PC-3 (cell line): ENCODE data around the gene ZNF106. TPM values are rescaled to one million over a fixed set of nuclear protein-coding genes. Genes with fewer than 3 reads are reported as not detected.

ENCODE experiments used
- ATAC-seq: fragments of 200-7000 bp; cut with Tn5 transposase; 2 replicates; pipeline ENCODE4 v1.9.1; 2020; ENCODE audit warnings: mild to moderate bottlenecking, moderate library complexity
- BruUV-seq: library from RNA; stranded (reverse); fragments of 400-500 nt; replicated peaks from 2 replicates; lab custom pipeline; 2021; lab: Mats Ljungman, UMichigan
- CTCF ChIA-PET: fragments of 300-600 bp; sonication (Branson Sonifier 250); formaldehyde crosslinking; loops from one replicate; lab custom pipeline; 2022; ENCODE audit warnings: antibody characterized with exemption; lab: Charles Lee
- POLR2A ChIA-PET: fragments of 300-600 bp; sonication (Branson Sonifier 250); formaldehyde crosslinking; loops from one replicate; lab custom pipeline; 2022; ENCODE audit warnings: antibody characterized with exemption; ENCODE audit not compliant: unreplicated experiment; lab: Charles Lee
- DNase-seq: peaks from one replicate; pipeline ENCODE4 v3.0.0-alpha.2; 2015
- H2AFZ ChIP-seq: fragments of 300-600 bp; sonication (generic); 2 replicates; pipeline ENCODE4 v1.6.0; 2016; ENCODE audit warnings: antibody characterized with exemption, low read length
- H3F3A ChIP-seq: fragments of 300-600 bp; sonication (generic); one replicate; pipeline ENCODE4 v1.6.0; 2017; ENCODE audit warnings: antibody characterized with exemption, low read length, control low read depth, mild to moderate bottlenecking; ENCODE audit not compliant: unreplicated experiment
- H3K27ac ChIP-seq: fragments of 300-600 bp; sonication (generic); 2 replicates; pipeline ENCODE4 v1.5.1; 2016; ENCODE audit warnings: mild to moderate bottlenecking, low read length
- H3K27me3 ChIP-seq: fragments of 300-600 bp; sonication (generic); 2 replicates; pipeline ENCODE4 v1.6.1; 2016; ENCODE audit warnings: low read length, mixed read lengths
- H3K36me3 ChIP-seq: fragments of 300-600 bp; sonication (generic); 2 replicates; pipeline ENCODE4 v1.6.1; 2016; ENCODE audit warnings: low read depth, mixed run types, low read length, mixed read lengths
- H3K4me1 ChIP-seq: fragments of 300-600 bp; sonication (generic); 2 replicates; pipeline ENCODE4 v1.5.1; 2016; ENCODE audit warnings: low read length; ENCODE audit not compliant: insufficient read depth
- H3K4me2 ChIP-seq: fragments of 300-600 bp; sonication (generic); 2 replicates; pipeline ENCODE4 v1.6.0; 2016; ENCODE audit warnings: low read length
- H3K4me3 ChIP-seq: fragments of 300-600 bp; sonication (generic); 2 replicates; pipeline ENCODE4 v1.5.1; 2016; ENCODE audit warnings: mild to moderate bottlenecking, low read length, mixed read lengths
- H3K79me2 ChIP-seq: fragments of 300-600 bp; sonication (generic); 2 replicates; pipeline ENCODE4 v1.6.1; 2017; ENCODE audit warnings: low read length, mixed read lengths
- H3K9ac ChIP-seq: fragments of 300-600 bp; sonication (generic); 2 replicates; pipeline ENCODE4 v1.6.0; 2016; ENCODE audit warnings: mild to moderate bottlenecking, low read length
- H3K9me2 ChIP-seq: fragments of 300-600 bp; sonication (generic); replicated peaks from 2 replicates; pipeline ENCODE4 v1.6.1; 2016; ENCODE audit warnings: mixed run types, low read length, mixed read lengths
- H3K9me3 ChIP-seq: fragments of 300-600 bp; sonication (generic); 2 replicates; pipeline ENCODE4 v1.6.1; 2016; ENCODE audit warnings: low read length, mixed read lengths
- H4K20me1 ChIP-seq: fragments of 300-600 bp; sonication (generic); 2 replicates; pipeline ENCODE4 v1.6.1; 2016; ENCODE audit warnings: low read length, mixed read lengths
- EZH2 ChIP-seq: fragments of 300-600 bp; sonication (generic); IDR thresholded peaks from one replicate; pipeline ENCODE4 v1.6.1; 2017; ENCODE audit warnings: antibody characterized with exemption, mild to moderate bottlenecking, low read length; ENCODE audit not compliant: unreplicated experiment
- EZH2phosphoT487 ChIP-seq: fragments of 300-600 bp; sonication (generic); IDR thresholded peaks from 2 replicates; pipeline ENCODE4 v1.6.1; 2018; ENCODE audit warnings: mild to moderate bottlenecking, antibody characterized with exemption, low read length, borderline replicate concordance
- intact Hi-C: fragments of 100-400 bp; cut with micrococcal nuclease; formaldehyde crosslinking; loops from 2 replicates; pipeline ENCODE4 v1.9.0; 2023
- total RNA-seq: library from RNA; depleted of rRNA; stranded (reverse); fragments of >200 nt; gene quantifications from 2 replicates; pipeline ENCODE4 v1.2.3, GENCODE V29; 2014
- TF ChIP-seq, protein P1 (sequence below): fragments of 300-600 bp; sonication (generic); conservative IDR thresholded peaks from 2 replicates; pipeline ENCODE4 v1.5.1; 2017; ENCODE audit warnings: antibody characterized with exemption, low read depth, mild to moderate bottlenecking, low read length

Gene ZNF106
- total RNA-seq, 1 experiment from 2014 or later, result 25.6 TPM

DNA sequence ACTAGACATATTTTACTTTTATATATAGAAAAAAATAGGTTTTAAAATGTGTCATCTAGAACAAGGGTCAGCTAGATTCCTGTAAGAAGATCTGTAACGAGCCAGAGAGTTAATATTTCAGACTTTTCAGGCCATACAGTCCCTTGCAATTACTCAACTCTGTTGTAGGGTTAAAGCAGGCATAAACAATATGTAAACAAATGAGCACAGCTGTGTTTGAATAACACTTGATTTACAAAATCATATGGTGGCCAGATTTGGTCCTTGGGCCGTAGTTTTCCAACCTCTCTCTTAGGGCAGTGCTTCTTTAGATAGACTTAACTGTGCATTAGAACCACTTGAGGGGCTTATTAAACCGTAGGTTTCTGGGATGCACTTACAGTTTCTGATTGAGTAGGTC is 38.0 kb upstream of the ZNF106 start:
- Histone ChIP-seq H3F3A (no peaks in the 10 kb centered on the region), H4K20me1 (no peaks in the 10 kb centered on the region), H2AFZ (no peak overlapping the region), H3K9me2 (no peaks in the 10 kb centered on the region), H3K4me3 (no peak overlapping the region), H3K36me3 (0 out of 2 replicates have a peak, but pooled peaks cover 2% of the 10 kb centered on the region), H3K9me3 (no peaks in the 10 kb centered on the region), H3K27ac (no peak overlapping the region), H3K4me2 (no peak overlapping the region), H3K79me2 (no peaks in the 10 kb centered on the region), H3K9ac (no peak overlapping the region), H3K4me1 (no peaks in the 10 kb centered on the region), H3K27me3 (no peaks in the 10 kb centered on the region)
- ChIA-PET POLR2A (no interaction called here), CTCF (no interaction called here)
- no peak for TF ChIP-seq EZH2
- TF ChIP-seq, protein P1, sequence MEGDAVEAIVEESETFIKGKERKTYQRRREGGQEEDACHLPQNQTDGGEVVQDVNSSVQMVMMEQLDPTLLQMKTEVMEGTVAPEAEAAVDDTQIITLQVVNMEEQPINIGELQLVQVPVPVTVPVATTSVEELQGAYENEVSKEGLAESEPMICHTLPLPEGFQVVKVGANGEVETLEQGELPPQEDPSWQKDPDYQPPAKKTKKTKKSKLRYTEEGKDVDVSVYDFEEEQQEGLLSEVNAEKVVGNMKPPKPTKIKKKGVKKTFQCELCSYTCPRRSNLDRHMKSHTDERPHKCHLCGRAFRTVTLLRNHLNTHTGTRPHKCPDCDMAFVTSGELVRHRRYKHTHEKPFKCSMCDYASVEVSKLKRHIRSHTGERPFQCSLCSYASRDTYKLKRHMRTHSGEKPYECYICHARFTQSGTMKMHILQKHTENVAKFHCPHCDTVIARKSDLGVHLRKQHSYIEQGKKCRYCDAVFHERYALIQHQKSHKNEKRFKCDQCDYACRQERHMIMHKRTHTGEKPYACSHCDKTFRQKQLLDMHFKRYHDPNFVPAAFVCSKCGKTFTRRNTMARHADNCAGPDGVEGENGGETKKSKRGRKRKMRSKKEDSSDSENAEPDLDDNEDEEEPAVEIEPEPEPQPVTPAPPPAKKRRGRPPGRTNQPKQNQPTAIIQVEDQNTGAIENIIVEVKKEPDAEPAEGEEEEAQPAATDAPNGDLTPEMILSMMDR, result no peak
- TF ChIP-seq EZH2phosphoT487, result no peak
- DNase-seq (no peak), ATAC-seq (no peak)
- intact Hi-C loops, result no loop called here
- BruUV-seq, result no TSS peak

DNA sequence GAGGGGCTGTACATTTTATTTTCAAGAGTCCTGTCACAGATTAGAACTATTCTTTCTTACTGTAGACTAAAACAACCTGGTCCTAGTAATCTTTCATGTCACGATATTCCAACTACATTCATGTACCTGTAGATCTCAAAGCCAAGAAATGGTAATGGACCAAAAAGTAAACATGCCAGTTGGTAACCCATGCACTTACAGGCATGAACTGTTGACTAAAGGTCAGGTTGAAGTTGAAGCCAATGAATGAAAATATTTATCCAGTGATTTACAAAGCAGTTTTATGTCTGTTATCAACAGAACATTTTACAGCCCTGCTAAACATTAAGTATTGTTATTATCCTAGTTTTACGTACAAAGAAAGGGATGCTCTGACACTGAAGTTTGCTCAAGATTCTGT is 32.4 kb upstream of the ZNF106 start:
- ATAC-seq, result no peak
- Histone ChIP-seq H3F3A (no peaks in the 10 kb centered on the region), H3K36me3 (0 out of 2 replicates have a peak, but pooled peaks cover 2% of the 10 kb centered on the region), H3K4me2 (no peak overlapping the region), H3K4me1 (no peaks in the 10 kb centered on the region), H2AFZ (no peak overlapping the region), H4K20me1 (no peaks in the 10 kb centered on the region), H3K9ac (no peak overlapping the region), H3K27ac (no peak overlapping the region), H3K79me2 (no peaks in the 10 kb centered on the region), H3K27me3 (no peaks in the 10 kb centered on the region), H3K4me3 (no peak overlapping the region), H3K9me2 (no peaks in the 10 kb centered on the region), H3K9me3 (no peaks in the 10 kb centered on the region)
- DNase-seq, result no peak
- TF ChIP-seq, protein P1, result no peak
- intact Hi-C loops, result no loop called here
- no TSS peak for BruUV-seq
- ChIA-PET CTCF (no interaction called here), POLR2A (no interaction called here)

DNA sequence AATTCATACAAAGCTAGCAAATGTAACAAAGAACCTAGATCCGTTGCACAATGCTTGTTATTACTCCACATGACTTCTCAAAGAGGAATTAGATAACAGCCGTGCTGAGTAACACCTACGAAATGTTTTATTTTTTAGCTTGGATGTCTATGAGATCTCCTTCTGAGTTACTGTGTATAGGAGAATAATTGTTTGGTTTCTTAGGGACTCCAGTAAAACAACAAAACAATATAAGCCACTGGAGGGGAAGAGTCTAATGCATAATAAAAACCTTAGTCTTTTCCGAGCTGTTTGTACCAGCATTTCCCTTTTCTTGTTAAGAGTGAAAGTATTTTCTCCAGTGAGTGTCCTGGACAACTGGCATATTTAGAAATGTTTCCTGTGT is 20.1 kb upstream of the ZNF106 start:
- Histone ChIP-seq H3K4me3 (no peak overlapping the region), H3K27ac (no peak overlapping the region), H3K4me2 (no peak overlapping the region), H3K9ac (no peak overlapping the region), H3K36me3 (no peaks in the 10 kb centered on the region), H3K9me3 (no peaks in the 10 kb centered on the region), H3K9me2 (no peaks in the 10 kb centered on the region), H3K27me3 (no peaks in the 10 kb centered on the region), H3F3A (no peaks in the 10 kb centered on the region), H3K79me2 (no peaks in the 10 kb centered on the region), H2AFZ (no peak overlapping the region), H3K4me1 (peaks cover 9% of the 10 kb centered on the region), H4K20me1 (no peaks in the 10 kb centered on the region)
- intact Hi-C loops, result no loop called here
- ChIA-PET POLR2A (no interaction called here), CTCF (no interaction called here)
- ATAC-seq (no peak), DNase-seq (no peak)
- no peak for TF ChIP-seq EZH2
- TF ChIP-seq, protein P1, result no peak
- no peak for TF ChIP-seq EZH2phosphoT487
- BruUV-seq, result no TSS peak
